Subcutaneous abdominal adipose tissue (tissue), 5 donors: ENCODE measurements around the gene OR1N2.
"Not testable (repeated sequence)": the region's sequence is repeated elsewhere in the genome, so short reads cannot be mapped to it uniquely, and the experiment has no call there.

ENCODE experiments used
- H3K27ac ChIP-seq: one replicate; pipeline ENCODE4 v1.7.0; 2013; ENCODE audit warnings: low read depth, mild to moderate bottlenecking, inconsistent platforms, low read length, moderate library complexity
- H3K27me3 ChIP-seq, 5 donors: one replicate each; pipeline ENCODE4 v1.7.0; 2013; ENCODE audit warnings: low read length in 5 of 5, inconsistent platforms in 1 of 5; ENCODE audit not compliant: control insufficient read depth in 5 of 5, insufficient read depth in 4 of 5
- H3K36me3 ChIP-seq, 5 donors: one replicate each; pipeline ENCODE4 v1.7.0; 2013; ENCODE audit warnings: low read length in 5 of 5; ENCODE audit not compliant: control insufficient read depth in 5 of 5, insufficient read depth in 5 of 5
- H3K4me1 ChIP-seq, 5 donors: one replicate each; pipeline ENCODE4 v1.7.0; 2013; ENCODE audit warnings: low read length in 5 of 5, mild to moderate bottlenecking in 3 of 5, moderate library complexity in 1 of 5; ENCODE audit not compliant: control insufficient read depth in 5 of 5, insufficient read depth in 5 of 5
- H3K4me3 ChIP-seq, 5 donors: one replicate each; pipeline ENCODE4 v1.7.0; 2013; ENCODE audit warnings: low read length in 5 of 5, low read depth in 1 of 5
- H3K9ac ChIP-seq, 5 donors: one replicate each; pipeline ENCODE4 v1.7.0; 2013; ENCODE audit warnings: low read length in 5 of 5, mild to moderate bottlenecking in 4 of 5, moderate library complexity in 3 of 5
- H3K9me3 ChIP-seq, 5 donors: one replicate each; pipeline ENCODE4 v1.7.0; 2013; ENCODE audit warnings: low read length in 5 of 5; ENCODE audit not compliant: control insufficient read depth in 5 of 5
- donor health status: healthy.
- donor health status: healthy.
- donor health status: healthy.
- donor health status: healthy.
- donor health status: healthy.

The OR1N2 gene

DNA sequence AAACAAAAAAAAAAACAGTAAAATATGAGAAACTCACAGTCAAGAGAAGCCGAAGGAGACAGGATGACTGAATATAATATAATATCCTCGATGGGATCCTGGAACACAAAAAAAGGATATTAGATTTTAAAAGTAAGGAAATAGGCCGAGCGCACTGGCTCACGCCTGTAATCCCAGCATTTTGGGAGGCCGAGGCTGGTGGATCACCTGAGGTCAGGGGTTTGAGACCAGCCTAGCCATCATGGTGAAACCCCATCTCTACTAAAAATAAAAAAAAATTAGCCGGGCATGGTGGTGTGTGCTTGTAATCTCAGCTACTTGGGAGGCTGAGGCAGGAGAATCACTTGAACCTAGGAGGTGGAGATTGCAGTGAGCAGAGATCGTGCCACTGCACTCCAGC, 30.4 kb downstream of the OR1N2 start, which contains the start of gene OR1L8:
Gene OR1L8 (minus strand): TSS at position 101 of the 400 bp plus-strand sequence. CDS start 14,907 bp downstream, outside the sequence.
- not testable (repeated sequence) for H3K36me3 ChIP-seq, H3K4me3 ChIP-seq, H3K4me1 ChIP-seq, H3K27me3 ChIP-seq, H3K9ac ChIP-seq, H3K9me3 ChIP-seq, H3K27ac ChIP-seq
